Testis (tissue), 3 donors: ENCODE data around the gene RNU6-9. TPM values are rescaled to one million over a fixed set of nuclear protein-coding genes. Genes with fewer than 3 reads are reported as not detected.

ENCODE experiments used
- DNase-seq: peaks from one replicate; pipeline ENCODE4 v3.0.0-alpha.2; 2019
- H3K27ac ChIP-seq, 2 donors: fragments of 200-600 bp; sonication (generic); one replicate each; pipeline ENCODE4 v1.5.1; 2019
- H3K27me3 ChIP-seq: fragments of 200-600 bp; sonication (generic); one replicate; pipeline ENCODE4 v1.5.1; 2019
- H3K36me3 ChIP-seq: fragments of 200-600 bp; sonication (generic); one replicate; pipeline ENCODE4 v1.5.1; 2017; ENCODE audit warnings: low read depth; ENCODE audit errors: missing control alignments
- H3K4me1 ChIP-seq: fragments of 200-600 bp; sonication (generic); one replicate; pipeline ENCODE4 v1.5.1; 2019
- H3K4me3 ChIP-seq, 2 donors: fragments of 200-600 bp; sonication (generic); one replicate each; pipeline ENCODE4 v1.5.1; 2017 to 2019
- H3K9me3 ChIP-seq: fragments of 200-600 bp; sonication (generic); one replicate; pipeline ENCODE4 v1.5.1; 2017
- POLR2A ChIP-seq: fragments of 450-650 bp; IDR thresholded peaks from one replicate; pipeline ENCODE4 v1.6.1; 2017; ENCODE audit warnings: antibody characterized with exemption, mild to moderate bottlenecking, moderate library complexity
- WGBS, 2 donors: methylation state at CpG; one replicate each; pipeline ENCODE4 v1.1.5; 2018; 5-methylcytosine and 5-hydroxymethylcytosine counted together
- intact Hi-C: fragments of 100-400 bp; cut with DNase I; formaldehyde crosslinking; loops from one replicate; pipeline ENCODE4 v1.15.1; 2023; ENCODE audit warnings: low total_unique reads
- polyA plus RNA-seq: library from polyadenylated mRNA; stranded (reverse); fragments of 350-450 nt; fragmentation: Illumina TruSeq; extraction: RNeasy Lipid Tissue Mini Kit (QIAGEN cat#74804); gene quantifications from one replicate; pipeline ENCODE4 v1.2.3, GENCODE V29; 2014; ENCODE audit warnings: low read depth, low replicate concordance; ENCODE audit not compliant: insufficient read depth
- total RNA-seq, 2 donors: library from RNA; depleted of rRNA; stranded (reverse); fragments of >200 nt; gene quantifications; one replicate each; pipeline ENCODE4 v1.2.3, GENCODE V29; 2016
- TF ChIP-seq, protein P1 (sequence below), 3 experiments: fragments of 450-650 bp in 2 of 3; fragments of 200-600 bp in 1 of 3; sonication (generic) in 1 of 3; IDR thresholded peaks; one replicate each; pipeline ENCODE4 v1.5.1; 2016 to 2019; ENCODE audit warnings: antibody characterized with exemption in 3 of 3, mild to moderate bottlenecking in 2 of 3, moderate library complexity in 1 of 3

RNU6-9 gene
- total and polyA plus RNA-seq, 3 donors from 2014 or later: not detected

DNA sequence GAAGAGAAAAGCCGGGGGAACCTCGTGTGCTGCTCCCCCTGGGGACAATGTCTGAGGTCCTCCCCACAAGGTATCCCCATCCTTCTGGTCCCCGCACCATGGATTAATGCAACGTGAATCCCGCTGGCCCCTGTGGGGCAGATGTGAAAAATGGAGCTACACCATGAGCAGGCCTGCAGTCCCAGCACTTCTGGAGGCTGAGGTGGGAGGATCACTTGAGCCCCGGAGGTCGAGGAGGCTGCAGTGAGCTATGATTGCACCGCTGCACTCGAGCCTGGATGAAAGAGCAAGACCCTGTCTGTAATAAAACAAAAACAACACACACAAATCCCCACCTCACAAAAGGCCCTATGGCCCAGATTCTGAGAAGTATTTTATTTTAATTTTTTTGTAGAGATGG is 35.0 kb upstream of the RNU6-9 start:
- Histone ChIP-seq H3K4me3 (no peak overlapping the region), H3K36me3 (no peaks in the 10 kb centered on the region), H3K9me3 (no peaks in the 10 kb centered on the region), H3K4me1 (peaks cover 5% of the 10 kb centered on the region), H3K27me3 (no peaks in the 10 kb centered on the region), H3K27ac (no peak overlapping the region)
- TF ChIP-seq, protein P1, sequence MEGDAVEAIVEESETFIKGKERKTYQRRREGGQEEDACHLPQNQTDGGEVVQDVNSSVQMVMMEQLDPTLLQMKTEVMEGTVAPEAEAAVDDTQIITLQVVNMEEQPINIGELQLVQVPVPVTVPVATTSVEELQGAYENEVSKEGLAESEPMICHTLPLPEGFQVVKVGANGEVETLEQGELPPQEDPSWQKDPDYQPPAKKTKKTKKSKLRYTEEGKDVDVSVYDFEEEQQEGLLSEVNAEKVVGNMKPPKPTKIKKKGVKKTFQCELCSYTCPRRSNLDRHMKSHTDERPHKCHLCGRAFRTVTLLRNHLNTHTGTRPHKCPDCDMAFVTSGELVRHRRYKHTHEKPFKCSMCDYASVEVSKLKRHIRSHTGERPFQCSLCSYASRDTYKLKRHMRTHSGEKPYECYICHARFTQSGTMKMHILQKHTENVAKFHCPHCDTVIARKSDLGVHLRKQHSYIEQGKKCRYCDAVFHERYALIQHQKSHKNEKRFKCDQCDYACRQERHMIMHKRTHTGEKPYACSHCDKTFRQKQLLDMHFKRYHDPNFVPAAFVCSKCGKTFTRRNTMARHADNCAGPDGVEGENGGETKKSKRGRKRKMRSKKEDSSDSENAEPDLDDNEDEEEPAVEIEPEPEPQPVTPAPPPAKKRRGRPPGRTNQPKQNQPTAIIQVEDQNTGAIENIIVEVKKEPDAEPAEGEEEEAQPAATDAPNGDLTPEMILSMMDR (IDR thresholded peaks at IDR 0.05): no peak
- TF ChIP-seq POLR2A: no peak
- intact Hi-C loops: no loop called here
- no peak for DNase-seq
- whole genome bisulfite sequencing, 2 donors: 78 to 80% methylated on average over 9 of the region's 9 CpGs

DNA sequence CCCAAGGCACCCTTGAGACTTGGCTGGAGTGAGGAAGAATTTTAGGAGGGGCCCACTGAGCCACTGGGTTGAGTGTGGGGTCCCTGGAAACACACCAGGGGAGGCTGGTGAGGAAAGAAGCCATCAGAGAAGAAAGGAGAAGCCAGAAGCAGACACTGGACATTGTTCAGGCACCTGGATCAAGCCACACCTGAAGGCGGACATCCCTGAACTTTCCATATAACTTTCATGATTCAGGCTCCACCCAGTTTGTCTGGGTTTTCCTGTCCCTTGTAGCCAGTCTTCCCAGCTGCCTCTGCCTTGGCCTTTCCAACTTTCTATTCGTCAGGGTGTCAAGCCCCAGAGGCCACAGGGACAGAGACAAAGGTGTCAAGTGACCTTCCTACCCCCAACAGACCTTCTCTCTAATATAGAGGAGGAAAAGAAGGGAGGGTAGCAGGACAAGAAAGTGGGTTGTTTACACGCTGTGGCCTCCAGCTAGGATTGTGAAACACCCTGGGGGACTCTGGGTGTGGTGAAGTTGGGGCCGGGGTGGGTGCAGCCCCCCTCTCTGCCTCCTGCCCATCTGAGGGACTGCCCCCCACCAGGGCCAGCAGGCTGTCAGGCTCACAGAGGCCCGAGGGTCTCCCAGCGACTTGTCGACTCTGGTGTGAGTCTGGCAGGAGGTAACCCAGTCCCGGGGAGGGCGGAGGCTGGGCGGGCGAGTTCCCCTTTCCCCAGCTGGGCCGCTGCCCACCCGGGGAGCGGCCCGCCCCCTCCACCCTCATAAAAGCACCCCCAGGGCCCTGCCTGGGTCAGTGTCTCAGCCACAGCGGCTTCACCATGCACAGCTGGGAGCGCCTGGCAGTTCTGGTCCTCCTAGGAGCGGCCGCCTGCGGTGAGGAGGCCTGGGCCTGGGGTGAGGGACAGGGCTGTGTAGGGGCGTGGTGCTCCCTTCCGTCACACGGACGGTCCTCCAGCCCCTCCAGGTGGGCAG is 34.1 kb upstream of the RNU6-9 start, which contains the start of gene CFD:
CFD (plus strand) TSS at position 797 of the 976 bp plus-strand sequence; CDS start at position 823, 26 bp downstream.
- intact Hi-C loops: no loop called here
- TF ChIP-seq POLR2A: no peak
- TF ChIP-seq, protein P1 (IDR thresholded peaks at IDR 0.05): no peak
- WGBS, 2 donors: 28 to 34% methylated on average over 8 to 21 of the region's 24 CpGs
- H3K4me3 ChIP-seq: peak within 1 kb of the TSS; percentile 37 to 55
- H3K27me3 ChIP-seq: no peaks in the 10 kb centered on the region
- H3K36me3 ChIP-seq: no peaks in the 10 kb centered on the region
- H3K27ac ChIP-seq: peak within 1 kb of the TSS; percentile 3 to 80
- peaks cover 5% of the 10 kb centered on the region for H3K4me1 ChIP-seq
- peak; percentile 58 for DNase-seq
- no peaks in the 10 kb centered on the region for H3K9me3 ChIP-seq

DNA sequence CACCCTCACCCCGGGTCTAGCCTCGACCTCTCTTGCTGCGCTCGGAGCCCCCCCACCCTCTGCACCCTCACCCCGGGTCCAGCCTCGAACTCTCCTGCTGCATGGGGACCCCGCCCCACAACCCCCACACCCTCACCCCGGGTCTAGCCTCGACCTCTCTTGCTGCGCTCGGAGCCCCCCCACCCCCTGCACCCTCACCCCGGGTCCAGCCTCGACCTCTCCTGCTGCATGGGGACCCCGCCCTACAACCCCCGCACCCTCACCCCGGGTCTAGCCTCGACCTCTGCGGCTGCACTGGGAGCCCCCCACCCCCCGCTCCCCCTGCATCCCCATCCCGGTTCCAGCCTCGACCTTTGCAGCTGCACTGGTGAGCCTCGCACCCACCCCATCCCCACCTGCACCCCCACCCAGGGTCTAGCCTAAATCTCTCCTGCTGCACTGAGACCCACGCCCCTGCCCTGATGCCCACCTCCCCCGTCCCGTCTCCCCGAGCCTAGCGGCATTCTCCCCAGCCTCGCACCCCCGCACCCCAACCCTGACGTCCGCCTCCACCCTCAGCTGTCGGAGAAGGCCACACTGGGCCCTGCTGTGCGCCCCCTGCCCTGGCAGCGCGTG is 32.0 kb upstream of the RNU6-9 start:
- H3K4me3 ChIP-seq: no peak overlapping the region
- peaks cover 5% of the 10 kb centered on the region for H3K4me1 ChIP-seq
- TF ChIP-seq POLR2A: no peak
- TF ChIP-seq, protein P1 (IDR thresholded peaks at IDR 0.05): no peak
- H3K27me3 ChIP-seq: no peaks in the 10 kb centered on the region
- intact Hi-C loops: no loop called here
- no peak for DNase-seq
- no peaks in the 10 kb centered on the region for H3K9me3 ChIP-seq
- 48 to 55% methylated on average over 7 to 23 of the region's 35 CpGs for WGBS, 2 donors
- no peak overlapping the region for H3K27ac ChIP-seq
- no peaks in the 10 kb centered on the region for H3K36me3 ChIP-seq

DNA sequence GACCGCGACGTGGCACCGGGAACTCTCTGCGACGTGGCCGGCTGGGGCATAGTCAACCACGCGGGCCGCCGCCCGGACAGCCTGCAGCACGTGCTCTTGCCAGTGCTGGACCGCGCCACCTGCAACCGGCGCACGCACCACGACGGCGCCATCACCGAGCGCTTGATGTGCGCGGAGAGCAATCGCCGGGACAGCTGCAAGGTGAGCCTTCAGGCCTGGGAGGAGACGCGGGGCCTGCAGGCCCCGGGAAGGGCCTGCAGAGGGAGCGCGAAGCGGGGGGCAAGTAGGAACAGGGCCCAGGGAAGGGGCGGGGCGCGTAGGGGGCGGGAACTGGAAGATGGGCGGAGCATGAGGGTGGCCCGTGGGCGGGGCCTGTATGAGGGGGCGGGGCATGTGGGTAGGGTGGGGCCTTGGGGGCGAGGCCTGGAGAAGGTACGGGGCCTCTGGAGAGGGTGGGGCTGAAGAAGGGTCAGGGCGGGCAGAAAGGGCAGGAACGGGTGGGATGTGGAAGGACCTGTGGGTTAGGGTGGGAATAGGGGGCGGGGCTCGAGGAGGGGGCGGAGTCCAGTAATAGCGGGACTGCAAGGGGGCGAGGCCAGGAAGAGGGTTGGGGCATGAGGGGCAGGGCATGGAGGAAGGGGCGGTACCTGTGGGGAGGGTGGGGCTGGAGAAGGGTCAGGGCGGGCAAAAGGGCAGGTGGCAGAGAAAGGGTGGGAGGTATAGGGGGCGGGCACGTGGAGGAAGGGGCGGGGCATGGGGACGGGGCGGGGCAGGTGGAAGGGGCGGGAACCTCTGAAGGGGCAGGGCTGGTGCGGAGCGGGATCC is 31.3 kb upstream of the RNU6-9 start:
- 19 to 27% methylated on average over 39 to 58 of the region's 60 CpGs for WGBS, 2 donors
- TF ChIP-seq, protein P1 (IDR thresholded peaks at IDR 0.05): no peak
- no peak for TF ChIP-seq POLR2A
- no peaks in the 10 kb centered on the region for H3K36me3 ChIP-seq
- DNase-seq: peak; percentile 68
- no peaks in the 10 kb centered on the region for H3K27me3 ChIP-seq
- intact Hi-C loops: no loop called here
- H3K4me3 ChIP-seq: peak overlapping the region in 1 of 2 donors; percentile 5
- H3K4me1 ChIP-seq: peaks cover 5% of the 10 kb centered on the region
- H3K9me3 ChIP-seq: no peaks in the 10 kb centered on the region
- no peak overlapping the region for H3K27ac ChIP-seq
